Liver (tissue), 9 donors: Measurements from ENCODE around the gene SLC5A5. TPM values are rescaled to one million over a fixed set of nuclear protein-coding genes. Genes with fewer than 3 reads are reported as not detected.

Experiments
- DNase-seq: peaks from one replicate; pipeline ENCODE4 v3.0.0-alpha.2; 2017; ENCODE audit warnings: low spot score
- H3K27ac ChIP-seq, 2 donors: one replicate each; pipeline ENCODE4 v1.7.0; 2013; ENCODE audit warnings: inconsistent platforms in 2 of 2, low read length in 2 of 2, control low read depth in 1 of 2, low read depth in 1 of 2, mild to moderate bottlenecking in 1 of 2
- H3K27me3 ChIP-seq, 4 donors: one replicate each; pipeline versions ENCODE4 v1.6.1 to v1.7.0; 2013; ENCODE audit warnings: low read length in 3 of 4, inconsistent platforms in 1 of 4, mild to moderate bottlenecking in 1 of 4, moderate library complexity in 1 of 4; ENCODE audit not compliant: control insufficient read depth in 4 of 4, insufficient read depth in 4 of 4
- H3K36me3 ChIP-seq, 4 donors: one replicate each; pipeline versions ENCODE4 v1.6.1 to v1.7.0; 2013; ENCODE audit warnings: low read length in 3 of 4, mild to moderate bottlenecking in 3 of 4, low read depth in 1 of 4, moderate library complexity in 1 of 4; ENCODE audit not compliant: control insufficient read depth in 4 of 4, insufficient read depth in 3 of 4
- H3K4me1 ChIP-seq, 4 donors: one replicate each; pipeline versions ENCODE4 v1.6.1 to v1.7.0; 2013; ENCODE audit warnings: low read length in 3 of 4, mild to moderate bottlenecking in 3 of 4, moderate library complexity in 1 of 4; ENCODE audit not compliant: control insufficient read depth in 4 of 4, insufficient read depth in 4 of 4
- H3K4me3 ChIP-seq, 3 donors: one replicate each; pipeline versions ENCODE4 v1.6.1 to v1.7.0; 2013; ENCODE audit warnings: low read length in 3 of 3, control low read depth in 1 of 3, low read depth in 1 of 3, mild to moderate bottlenecking in 1 of 3
- H3K9ac ChIP-seq, 2 donors: one replicate each; pipeline ENCODE4 v1.7.0; 2013; ENCODE audit warnings: low read length in 2 of 2, mild to moderate bottlenecking in 2 of 2, moderate library complexity in 2 of 2, control low read depth in 1 of 2, low read depth in 1 of 2
- H3K9me3 ChIP-seq, 4 donors: one replicate each; pipeline versions ENCODE4 v1.6.1 to v1.7.0; 2013; ENCODE audit warnings: low read length in 3 of 4; ENCODE audit not compliant: control insufficient read depth in 4 of 4
- FOXA1 ChIP-seq: IDR thresholded peaks from 2 replicates; pipeline ENCODE4 v1.6.1; 2016; ENCODE audit warnings: antibody characterized with exemption
- FOXA2 ChIP-seq: IDR thresholded peaks from 2 replicates; pipeline ENCODE4 v1.6.1; 2016; ENCODE audit warnings: antibody characterized with exemption
- GABPA ChIP-seq, 2 donors: IDR thresholded peaks in 1 of 2; conservative IDR thresholded peaks in 1 of 2; 2 replicates each; pipeline ENCODE4 v1.6.1; 2016; ENCODE audit warnings: antibody characterized with exemption in 2 of 2, mild to moderate bottlenecking in 1 of 2, moderate library complexity in 1 of 2
- HNF4A ChIP-seq, 2 donors: conservative IDR thresholded peaks; 2 replicates each; pipeline ENCODE4 v1.6.1; 2016; ENCODE audit warnings: antibody characterized with exemption in 2 of 2, mild to moderate bottlenecking in 2 of 2
- HNF4G ChIP-seq: IDR thresholded peaks from 2 replicates; pipeline ENCODE4 v1.6.1; 2016; ENCODE audit warnings: antibody characterized with exemption
- JUND ChIP-seq, 2 donors: IDR thresholded peaks; 2 replicates each; pipeline ENCODE4 v1.6.1; 2016; ENCODE audit warnings: antibody characterized with exemption in 2 of 2
- NR2F2 ChIP-seq: IDR thresholded peaks from 2 replicates; pipeline ENCODE4 v1.6.1; 2016; ENCODE audit warnings: antibody characterized with exemption
- RXRA ChIP-seq, 2 donors: IDR thresholded peaks; 2 replicates each; pipeline ENCODE4 v1.6.1; 2017 to 2018; ENCODE audit warnings: antibody characterized with exemption in 2 of 2, mild to moderate bottlenecking in 1 of 2
- SP1 ChIP-seq: IDR thresholded peaks from 2 replicates; pipeline ENCODE4 v1.6.1; 2018; ENCODE audit warnings: antibody characterized with exemption, mild to moderate bottlenecking
- WGBS: extraction: QIAGEN DNeasy Blood & Tissue Kit; methylation state at CpG from one replicate; pipeline ENCODE4 v1.1.7; 2013; 5-methylcytosine and 5-hydroxymethylcytosine counted together
- polyA plus RNA-seq, 2 donors: library from polyadenylated mRNA; stranded (reverse) in 1 of 2; unstranded in 1 of 2; fragments of 200-250 nt in 1 of 2; fragments of >200 nt in 1 of 2; fragmentation: Nextera tagmentation in 1 of 2; extraction: Ambion mirVana in 1 of 2; gene quantifications; one replicate each; pipeline versions ENCODE4 v1.2.1 to v1.2.3, GENCODE V29; 2013 to 2015
- total RNA-seq, 2 donors: library from RNA; depleted of rRNA; stranded (reverse); fragments of >200 nt; gene quantifications; one replicate each; pipeline ENCODE4 v1.2.3, GENCODE V29; 2014
- TF ChIP-seq, protein P1 (sequence below): IDR thresholded peaks from 2 replicates; pipeline ENCODE4 v1.6.1; 2016; ENCODE audit warnings: antibody characterized with exemption
- TF ChIP-seq, protein P2 (sequence below): IDR thresholded peaks from 2 replicates; pipeline ENCODE4 v1.6.1; 2016; ENCODE audit warnings: antibody characterized with exemption
- TF ChIP-seq, protein P3 (sequence below): IDR thresholded peaks from 2 replicates; pipeline ENCODE4 v1.6.1; 2016; ENCODE audit warnings: antibody characterized with exemption
- TF ChIP-seq, protein P4 (sequence below): IDR thresholded peaks from 2 replicates; pipeline ENCODE4 v1.6.1; 2016; ENCODE audit warnings: antibody characterized with exemption, mild to moderate bottlenecking
- TF ChIP-seq, protein P5 (sequence below): fragments of 150-350 bp; IDR thresholded peaks from 2 replicates; pipeline ENCODE4 v1.5.1; 2017; ENCODE audit warnings: improper control_type of control experiment, low read depth, low read length; ENCODE audit not compliant: missing input control
- donor health status: healthy.
- donor health status: healthy.
- donor health status: healthy.
- donor health status: healthy.
- donor health status: healthy.

The SLC5A5 gene
- total and polyA plus RNA-seq, 4 donors = 0.09 TPM; not detected in 3

DNA sequence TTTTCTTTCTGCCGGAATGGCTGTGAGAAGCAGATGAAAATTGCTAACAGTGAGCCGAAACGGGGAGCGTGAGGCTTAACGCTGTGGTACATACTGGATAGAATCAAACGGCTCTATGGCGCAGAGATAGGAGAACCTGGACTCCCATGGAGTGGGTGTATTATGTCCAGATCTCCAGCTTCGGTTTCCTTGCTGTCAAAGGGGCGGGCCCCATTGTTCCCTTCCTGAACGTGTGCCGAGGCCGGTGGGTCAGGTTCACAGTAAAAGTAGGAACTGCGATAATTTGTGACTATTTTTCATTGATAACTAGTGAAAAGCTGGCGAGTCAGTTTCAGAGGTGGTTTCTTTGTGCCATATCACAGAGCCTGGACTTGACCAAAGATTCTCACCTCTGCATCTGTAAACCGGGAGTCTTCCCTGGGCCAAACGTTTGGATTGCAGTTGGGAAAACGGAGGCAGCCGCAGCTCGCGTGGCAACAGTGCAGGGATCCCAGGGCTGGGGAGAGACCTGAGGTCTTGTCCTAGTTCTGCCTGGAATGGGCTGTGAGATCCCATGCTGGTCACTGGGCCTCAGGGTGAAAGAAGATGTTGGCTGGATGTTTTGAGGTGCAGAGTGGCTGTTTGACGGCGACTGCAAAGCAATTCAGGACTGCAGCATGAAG lies 11.3 kb upstream of the SLC5A5 start:
- WGBS = 2% methylated on average over 22 of the region's 22 CpGs
- H3K36me3 ChIP-seq = peaks cover 17 to 31% (median 24%) of the 10 kb centered on the region in 4 donors
- peak overlapping the region; percentile 87 to 99 (median 91) for H3K4me3 ChIP-seq
- H3K4me1 ChIP-seq = peaks cover 3 to 18% (median 13%) of the 10 kb centered on the region in 4 donors
- peak overlapping the region; percentile 83 to 93 for H3K9ac ChIP-seq
- peak overlapping the region; percentile 79 to 80 for H3K27ac ChIP-seq
- H3K27me3 ChIP-seq = no peaks in the 10 kb centered on the region
- TF ChIP-seq JUND (IDR thresholded peaks at IDR 0.05) (no peak), HNF4G (no peak), FOXA2 (no peak), NR2F2 (no peak), HNF4A (conservative IDR thresholded peaks at IDR 0.05) (no peak), GABPA (IDR thresholded peaks at IDR 0.05 in 1 of 2, conservative IDR thresholded peaks at IDR 0.05 in 1 of 2) (no peak), SP1 (no peak)
- TF ChIP-seq, protein P1, sequence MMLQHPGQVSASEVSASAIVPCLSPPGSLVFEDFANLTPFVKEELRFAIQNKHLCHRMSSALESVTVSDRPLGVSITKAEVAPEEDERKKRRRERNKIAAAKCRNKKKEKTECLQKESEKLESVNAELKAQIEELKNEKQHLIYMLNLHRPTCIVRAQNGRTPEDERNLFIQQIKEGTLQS = no peak
- TF ChIP-seq, protein P2, sequence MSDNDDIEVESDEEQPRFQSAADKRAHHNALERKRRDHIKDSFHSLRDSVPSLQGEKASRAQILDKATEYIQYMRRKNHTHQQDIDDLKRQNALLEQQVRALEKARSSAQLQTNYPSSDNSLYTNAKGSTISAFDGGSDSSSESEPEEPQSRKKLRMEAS = no peak
- TF ChIP-seq, protein P3, sequence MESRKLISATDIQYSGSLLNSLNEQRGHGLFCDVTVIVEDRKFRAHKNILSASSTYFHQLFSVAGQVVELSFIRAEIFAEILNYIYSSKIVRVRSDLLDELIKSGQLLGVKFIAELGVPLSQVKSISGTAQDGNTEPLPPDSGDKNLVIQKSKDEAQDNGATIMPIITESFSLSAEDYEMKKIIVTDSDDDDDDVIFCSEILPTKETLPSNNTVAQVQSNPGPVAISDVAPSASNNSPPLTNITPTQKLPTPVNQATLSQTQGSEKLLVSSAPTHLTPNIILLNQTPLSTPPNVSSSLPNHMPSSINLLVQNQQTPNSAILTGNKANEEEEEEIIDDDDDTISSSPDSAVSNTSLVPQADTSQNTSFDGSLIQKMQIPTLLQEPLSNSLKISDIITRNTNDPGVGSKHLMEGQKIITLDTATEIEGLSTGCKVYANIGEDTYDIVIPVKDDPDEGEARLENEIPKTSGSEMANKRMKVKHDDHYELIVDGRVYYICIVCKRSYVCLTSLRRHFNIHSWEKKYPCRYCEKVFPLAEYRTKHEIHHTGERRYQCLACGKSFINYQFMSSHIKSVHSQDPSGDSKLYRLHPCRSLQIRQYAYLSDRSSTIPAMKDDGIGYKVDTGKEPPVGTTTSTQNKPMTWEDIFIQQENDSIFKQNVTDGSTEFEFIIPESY = no peak
- no peak for DNase-seq
- H3K9me3 ChIP-seq = no peaks in the 10 kb centered on the region

DNA sequence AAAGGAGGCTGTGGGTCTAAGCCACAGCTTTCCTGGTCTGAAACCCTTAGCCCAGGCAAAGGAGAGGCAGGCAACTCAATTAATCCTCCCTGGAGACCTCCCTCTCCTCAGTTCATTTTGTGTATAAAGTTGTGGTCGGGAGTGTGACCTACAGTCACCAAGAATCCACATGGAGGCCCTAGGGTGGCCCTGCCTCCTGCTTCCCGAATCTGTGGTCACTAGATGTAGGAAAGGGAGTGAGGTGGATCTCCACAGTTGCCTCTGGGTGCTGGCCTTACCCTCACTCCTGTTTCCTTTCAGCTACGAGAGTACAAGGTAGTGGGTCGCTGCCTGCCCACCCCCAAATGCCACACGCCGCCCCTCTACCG lies 10.8 kb upstream of the SLC5A5 start:
- H3K36me3 ChIP-seq = peaks cover 17 to 31% (median 25%) of the 10 kb centered on the region in 4 donors
- peak overlapping the region; percentile 87 to 99 (median 91) for H3K4me3 ChIP-seq
- WGBS = 57% methylated on average over 7 of the region's 7 CpGs
- no peak overlapping the region for H3K27ac ChIP-seq
- no peak for DNase-seq
- H3K27me3 ChIP-seq = no peaks in the 10 kb centered on the region
- TF ChIP-seq SP1 (no peak), RXRA (IDR thresholded peaks at IDR 0.05) (no peak), FOXA2 (no peak), NR2F2 (no peak), HNF4A (conservative IDR thresholded peaks at IDR 0.05) (no peak), FOXA1 (no peak)
- TF ChIP-seq, protein P4, sequence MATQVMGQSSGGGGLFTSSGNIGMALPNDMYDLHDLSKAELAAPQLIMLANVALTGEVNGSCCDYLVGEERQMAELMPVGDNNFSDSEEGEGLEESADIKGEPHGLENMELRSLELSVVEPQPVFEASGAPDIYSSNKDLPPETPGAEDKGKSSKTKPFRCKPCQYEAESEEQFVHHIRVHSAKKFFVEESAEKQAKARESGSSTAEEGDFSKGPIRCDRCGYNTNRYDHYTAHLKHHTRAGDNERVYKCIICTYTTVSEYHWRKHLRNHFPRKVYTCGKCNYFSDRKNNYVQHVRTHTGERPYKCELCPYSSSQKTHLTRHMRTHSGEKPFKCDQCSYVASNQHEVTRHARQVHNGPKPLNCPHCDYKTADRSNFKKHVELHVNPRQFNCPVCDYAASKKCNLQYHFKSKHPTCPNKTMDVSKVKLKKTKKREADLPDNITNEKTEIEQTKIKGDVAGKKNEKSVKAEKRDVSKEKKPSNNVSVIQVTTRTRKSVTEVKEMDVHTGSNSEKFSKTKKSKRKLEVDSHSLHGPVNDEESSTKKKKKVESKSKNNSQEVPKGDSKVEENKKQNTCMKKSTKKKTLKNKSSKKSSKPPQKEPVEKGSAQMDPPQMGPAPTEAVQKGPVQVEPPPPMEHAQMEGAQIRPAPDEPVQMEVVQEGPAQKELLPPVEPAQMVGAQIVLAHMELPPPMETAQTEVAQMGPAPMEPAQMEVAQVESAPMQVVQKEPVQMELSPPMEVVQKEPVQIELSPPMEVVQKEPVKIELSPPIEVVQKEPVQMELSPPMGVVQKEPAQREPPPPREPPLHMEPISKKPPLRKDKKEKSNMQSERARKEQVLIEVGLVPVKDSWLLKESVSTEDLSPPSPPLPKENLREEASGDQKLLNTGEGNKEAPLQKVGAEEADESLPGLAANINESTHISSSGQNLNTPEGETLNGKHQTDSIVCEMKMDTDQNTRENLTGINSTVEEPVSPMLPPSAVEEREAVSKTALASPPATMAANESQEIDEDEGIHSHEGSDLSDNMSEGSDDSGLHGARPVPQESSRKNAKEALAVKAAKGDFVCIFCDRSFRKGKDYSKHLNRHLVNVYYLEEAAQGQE = no peak
- TF ChIP-seq, protein P3 = no peak
- TF ChIP-seq, protein P5, sequence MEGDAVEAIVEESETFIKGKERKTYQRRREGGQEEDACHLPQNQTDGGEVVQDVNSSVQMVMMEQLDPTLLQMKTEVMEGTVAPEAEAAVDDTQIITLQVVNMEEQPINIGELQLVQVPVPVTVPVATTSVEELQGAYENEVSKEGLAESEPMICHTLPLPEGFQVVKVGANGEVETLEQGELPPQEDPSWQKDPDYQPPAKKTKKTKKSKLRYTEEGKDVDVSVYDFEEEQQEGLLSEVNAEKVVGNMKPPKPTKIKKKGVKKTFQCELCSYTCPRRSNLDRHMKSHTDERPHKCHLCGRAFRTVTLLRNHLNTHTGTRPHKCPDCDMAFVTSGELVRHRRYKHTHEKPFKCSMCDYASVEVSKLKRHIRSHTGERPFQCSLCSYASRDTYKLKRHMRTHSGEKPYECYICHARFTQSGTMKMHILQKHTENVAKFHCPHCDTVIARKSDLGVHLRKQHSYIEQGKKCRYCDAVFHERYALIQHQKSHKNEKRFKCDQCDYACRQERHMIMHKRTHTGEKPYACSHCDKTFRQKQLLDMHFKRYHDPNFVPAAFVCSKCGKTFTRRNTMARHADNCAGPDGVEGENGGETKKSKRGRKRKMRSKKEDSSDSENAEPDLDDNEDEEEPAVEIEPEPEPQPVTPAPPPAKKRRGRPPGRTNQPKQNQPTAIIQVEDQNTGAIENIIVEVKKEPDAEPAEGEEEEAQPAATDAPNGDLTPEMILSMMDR = no peak
- no peaks in the 10 kb centered on the region for H3K9me3 ChIP-seq
- peak overlapping the region; percentile 83 to 93 for H3K9ac ChIP-seq
- peaks cover 3 to 18% (median 13%) of the 10 kb centered on the region in 4 donors for H3K4me1 ChIP-seq
